Measurements from ENCODE around the gene PLCL1. TPM values are rescaled to one million over a fixed set of nuclear protein-coding genes. Genes with fewer than 3 reads are reported as not detected.

PLCL1 gene
- total and polyA plus RNA-seq, 2 donors (not counting 3 experiments of a cell fraction or from before 2014, with no cell fraction given), result 0.79 to 3.4 TPM

- H3K9ac ChIP-seq (replicated peaks; ENCODE audit: extremely low read depth, insufficient read depth, low read length), result no peak overlapping the region
- intact Hi-C loops (cut with micrococcal nuclease) (no loop called here), dilution Hi-C loops (cut with MboI; ENCODE audit: extremely low pct_ligation_motif_present, low sequenced_read_pairs) (no loop called here)
- no peak overlapping the region for H3K27ac ChIP-seq (ENCODE audit: insufficient read depth, low read depth, low read length)
- H3K36me3 ChIP-seq (ENCODE audit: control insufficient read depth in 2 of 2, extremely low read depth in 1 of 2, insufficient read depth in 2 of 2, low read length in 2 of 2), result no peaks in the 10 kb centered on the region
- H3K27me3 ChIP-seq (ENCODE audit: control insufficient read depth in 2 of 2, insufficient read depth in 2 of 2, low read length in 2 of 2), result no peaks in the 10 kb centered on the region
- H3K9me1 ChIP-seq (replicated peaks; ENCODE audit: control insufficient read depth, extremely low read depth, insufficient read depth, low read length), result no peaks in the 10 kb centered on the region
- H3K4me2 ChIP-seq (ENCODE audit: insufficient read depth, low read length), result no peak overlapping the region
- no peaks in the 10 kb centered on the region for H3K9me3 ChIP-seq (replicated peaks; ENCODE audit: control insufficient read depth, insufficient read depth, low read length)
- H4K20me1 ChIP-seq (replicated peaks; ENCODE audit: control insufficient read depth, extremely low read depth, insufficient read depth, low read length), result no peaks in the 10 kb centered on the region
- FAIRE-seq (peak; percentile 8), DNase-seq (ENCODE audit: low read depth, low spot score) (no peak)
- no peaks in the 10 kb centered on the region for H3K4me1 ChIP-seq (ENCODE audit: control insufficient read depth, extremely low read depth, insufficient read depth, low read length)
- no peak overlapping the region for H2AFZ ChIP-seq (ENCODE audit: low read depth, low read length)
- CTCF ChIA-PET, result no interaction called here
- POLR2A ChIA-PET, result no interaction called here
- no TSS peak for BruUV-seq (replicated peaks)
- H3K4me3 ChIP-seq (replicated peaks in 1 of 3; ENCODE audit: insufficient read depth in 1 of 3, low read depth in 1 of 3, low read length in 3 of 3), result no peak overlapping the region
- H3K79me2 ChIP-seq (ENCODE audit: control insufficient read depth, insufficient read depth, low read length), result no peaks in the 10 kb centered on the region
- TF ChIP-seq GATA2 (IDR thresholded peaks at IDR 0.05; ENCODE audit: insufficient read depth, insufficient read length, low read depth, low read length) (no peak), JUN (IDR thresholded peaks at IDR 0.05; ENCODE audit: borderline replicate concordance, insufficient read depth, insufficient read length, low read depth) (no peak), POLR2A (IDR thresholded peaks at IDR 0.05; ENCODE audit: low read depth, low read length) (no peak), POLR2AphosphoS5 (IDR thresholded peaks at IDR 0.05; ENCODE audit: insufficient read depth, low read depth, low read length) (no peak)
Observed at GRCh38 chr2:197949224-197949623, 144.8 kb downstream of the PLCL1 start.

GRCh38 chr2:197950006-197950405 lies 145.6 kb downstream of the PLCL1 start:
- no peaks in the 10 kb centered on the region for H4K20me1 ChIP-seq (replicated peaks; ENCODE audit: control insufficient read depth, extremely low read depth, insufficient read depth, low read length)
- TF ChIP-seq POLR2AphosphoS5 (IDR thresholded peaks at IDR 0.05; ENCODE audit: insufficient read depth, low read depth, low read length), result no peak
- no peak for TF ChIP-seq MAX (IDR thresholded peaks at IDR 0.05; ENCODE audit: insufficient read depth, insufficient read length)
- no peak for TF ChIP-seq JUN (IDR thresholded peaks at IDR 0.05; ENCODE audit: borderline replicate concordance, insufficient read depth, insufficient read length, low read depth)
- no peak for TF ChIP-seq MYC (IDR thresholded peaks at IDR 0.05; ENCODE audit: low read depth, low read length)
- no peak for TF ChIP-seq GATA2 (IDR thresholded peaks at IDR 0.05; ENCODE audit: insufficient read depth, insufficient read length, low read depth, low read length)
- H3K36me3 ChIP-seq (ENCODE audit: control insufficient read depth in 2 of 2, extremely low read depth in 1 of 2, insufficient read depth in 2 of 2, low read length in 2 of 2), result no peaks in the 10 kb centered on the region
- intact Hi-C loops (cut with micrococcal nuclease) (no loop called here), dilution Hi-C loops (cut with MboI; ENCODE audit: extremely low pct_ligation_motif_present, low sequenced_read_pairs) (no loop called here)
- no peak overlapping the region for H3K27ac ChIP-seq (ENCODE audit: insufficient read depth, low read depth, low read length)
- DNase-seq (ENCODE audit: low read depth, low spot score) (no peak), FAIRE-seq (no peak)
- H3K27me3 ChIP-seq (ENCODE audit: control insufficient read depth in 2 of 2, insufficient read depth in 2 of 2, low read length in 2 of 2), result no peaks in the 10 kb centered on the region
- no peaks in the 10 kb centered on the region for H3K4me1 ChIP-seq (ENCODE audit: control insufficient read depth, extremely low read depth, insufficient read depth, low read length)
- no peaks in the 10 kb centered on the region for H3K9me3 ChIP-seq (replicated peaks; ENCODE audit: control insufficient read depth, insufficient read depth, low read length)
- H3K4me2 ChIP-seq (ENCODE audit: insufficient read depth, low read length), result no peak overlapping the region
- H3K9ac ChIP-seq (replicated peaks; ENCODE audit: extremely low read depth, insufficient read depth, low read length), result no peak overlapping the region
- CTCF ChIA-PET, result no interaction called here
- no peak overlapping the region for H2AFZ ChIP-seq (ENCODE audit: low read depth, low read length)
- POLR2A ChIA-PET, result no interaction called here
- no TSS peak for BruUV-seq (replicated peaks)
- H3K79me2 ChIP-seq (ENCODE audit: control insufficient read depth, insufficient read depth, low read length), result no peaks in the 10 kb centered on the region
- H3K4me3 ChIP-seq (replicated peaks in 1 of 3; ENCODE audit: insufficient read depth in 1 of 3, low read depth in 1 of 3, low read length in 3 of 3), result no peak overlapping the region
- no peaks in the 10 kb centered on the region for H3K9me1 ChIP-seq (replicated peaks; ENCODE audit: control insufficient read depth, extremely low read depth, insufficient read depth, low read length)
